HL-60 (cell line): ENCODE results near the gene RAB44.
A peak's percentile ranks its signal among the peaks of the same experiment; 100 is the strongest.

Source experiments
- DNase-seq, 2 experiments: peaks; one replicate each; pipeline ENCODE4 v3.0.0-alpha.2; 2010 to 2020; ENCODE audit warnings: low read depth in 1 of 2, low spot score in 1 of 2
- H3K27ac ChIP-seq: fragments of 250-450 bp; sonication (Bioruptor Pico); replicated peaks from 2 replicates; pipeline ENCODE4 v1.5.1; 2020; ENCODE audit warnings: mild to moderate bottlenecking, moderate library complexity
- H3K27me3 ChIP-seq: fragments of 250-450 bp; sonication (Bioruptor Pico); 2 replicates; pipeline ENCODE4 v1.5.1; 2021; ENCODE audit warnings: mild to moderate bottlenecking, moderate library complexity; ENCODE audit not compliant: insufficient read depth, poor library complexity, severe bottlenecking
- H3K4me3 ChIP-seq: replicated peaks from 2 replicates; pipeline ENCODE4 v1.5.1; 2011; ENCODE audit warnings: mild to moderate bottlenecking, control low read depth, low read length; ENCODE audit not compliant: insufficient read depth
- CTCF ChIP-seq: IDR thresholded peaks from one replicate; pipeline ENCODE4 v1.5.1; 2011; ENCODE audit warnings: low read length, control low read depth, inconsistent platforms; ENCODE audit not compliant: insufficient read depth
- GABPA ChIP-seq: IDR thresholded peaks from 2 replicates; pipeline ENCODE4 v1.6.1; 2012; ENCODE audit warnings: low read depth
- POLR2AphosphoS5 ChIP-seq: IDR thresholded peaks from 2 replicates; pipeline ENCODE4 v1.6.1; 2012; ENCODE audit warnings: low read depth
- REST ChIP-seq: IDR thresholded peaks from 2 replicates; pipeline ENCODE4 v1.6.1; 2012; ENCODE audit warnings: low read depth; ENCODE audit not compliant: insufficient replicate concordance
- SPI1 ChIP-seq: IDR thresholded peaks from 2 replicates; pipeline ENCODE4 v1.6.1; 2012; ENCODE audit warnings: low read depth, mild to moderate bottlenecking, borderline replicate concordance

Gene RAB44

GRCh38 chr6:36685166-36685924 lies 12.3 kb upstream of the RAB44 start:
- TF ChIP-seq CTCF (no peak), GABPA (no peak), REST (no peak), POLR2AphosphoS5 (no peak), SPI1 (no peak)
- H3K27ac ChIP-seq = no peak overlapping the region
- no peak overlapping the region for H3K4me3 ChIP-seq
- no peak for DNase-seq
- H3K27me3 ChIP-seq = no peaks in the 10 kb centered on the region

DNA sequence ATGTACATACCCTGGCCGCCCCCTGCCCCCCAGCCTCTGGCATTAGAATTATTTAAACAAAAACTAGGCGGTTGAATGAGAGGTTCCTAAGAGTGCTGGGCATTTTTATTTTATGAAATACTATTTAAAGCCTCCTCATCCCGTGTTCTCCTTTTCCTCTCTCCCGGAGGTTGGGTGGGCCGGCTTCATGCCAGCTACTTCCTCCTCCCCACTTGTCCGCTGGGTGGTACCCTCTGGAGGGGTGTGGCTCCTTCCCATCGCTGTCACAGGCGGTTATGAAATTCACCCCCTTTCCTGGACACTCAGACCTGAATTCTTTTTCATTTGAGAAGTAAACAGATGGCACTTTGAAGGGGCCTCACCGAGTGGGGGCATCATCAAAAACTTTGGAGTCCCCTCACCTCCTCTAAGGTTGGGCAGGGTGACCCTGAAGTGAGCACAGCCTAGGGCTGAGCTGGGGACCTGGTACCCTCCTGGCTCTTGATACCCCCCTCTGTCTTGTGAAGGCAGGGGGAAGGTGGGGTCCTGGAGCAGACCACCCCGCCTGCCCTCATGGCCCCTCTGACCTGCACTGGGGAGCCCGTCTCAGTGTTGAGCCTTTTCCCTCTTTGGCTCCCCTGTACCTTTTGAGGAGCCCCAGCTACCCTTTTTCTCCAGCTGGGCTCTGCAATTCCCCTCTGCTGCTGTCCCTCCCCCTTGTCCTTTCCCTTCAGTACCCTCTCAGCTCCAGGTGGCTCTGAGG lies 11.5 kb upstream of the RAB44 start:
- TF ChIP-seq GABPA (no peak), SPI1 (no peak; the same call in 1 of the 2 replicates), POLR2AphosphoS5 (no peak), REST (no peak), CTCF (no peak)
- Histone ChIP-seq H3K27ac (no peak overlapping the region), H3K27me3 (no peaks in the 10 kb centered on the region), H3K4me3 (no peak overlapping the region)
- peak in 1 of 2 experiments; percentile 63 for DNase-seq

DNA sequence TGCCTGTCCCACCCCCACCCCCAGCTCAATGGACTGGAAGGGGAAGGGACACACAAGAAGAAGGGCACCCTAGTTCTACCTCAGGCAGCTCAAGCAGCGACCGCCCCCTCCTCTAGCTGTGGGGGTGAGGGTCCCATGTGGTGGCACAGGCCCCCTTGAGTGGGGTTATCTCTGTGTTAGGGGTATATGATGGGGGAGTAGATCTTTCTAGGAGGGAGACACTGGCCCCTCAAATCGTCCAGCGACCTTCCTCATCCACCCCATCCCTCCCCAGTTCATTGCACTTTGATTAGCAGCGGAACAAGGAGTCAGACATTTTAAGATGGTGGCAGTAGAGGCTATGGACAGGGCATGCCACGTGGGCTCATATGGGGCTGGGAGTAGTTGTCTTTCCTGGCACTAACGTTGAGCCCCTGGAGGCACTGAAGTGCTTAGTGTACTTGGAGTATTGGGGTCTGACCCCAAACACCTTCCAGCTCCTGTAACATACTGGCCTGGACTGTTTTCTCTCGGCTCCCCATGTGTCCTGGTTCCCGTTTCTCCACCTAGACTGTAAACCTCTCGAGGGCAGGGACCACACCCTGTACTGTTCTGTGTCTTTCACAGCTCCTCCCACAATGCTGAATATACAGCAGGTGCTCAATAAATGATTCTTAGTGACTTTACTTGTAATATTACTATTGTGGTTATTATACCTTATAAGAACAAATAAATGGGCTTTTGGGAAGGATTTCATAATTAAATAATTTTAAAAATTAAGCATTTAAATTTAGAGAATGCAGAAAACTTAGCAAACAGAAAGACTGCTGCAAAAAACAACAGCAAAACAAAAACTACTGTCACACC lies 10.7 kb upstream of the RAB44 start:
- no peak for DNase-seq
- Histone ChIP-seq H3K27me3 (no peaks in the 10 kb centered on the region), H3K4me3 (no peak overlapping the region), H3K27ac (no peak overlapping the region)
- no peak for TF ChIP-seq GABPA
- no peak for TF ChIP-seq CTCF
- TF ChIP-seq REST = no peak
- no peak for TF ChIP-seq POLR2AphosphoS5
- no peak for TF ChIP-seq SPI1
